Activated CD4-positive, alpha-beta T cell treated with anti-CD3 and anti-CD28 coated beads, Interleukin-2, amount 50 U/mL, for 4 hours (primary cell): Measurements from ENCODE around the gene TMEM44.
"Not testable (repeated sequence)": the region's sequence is repeated elsewhere in the genome, so short reads cannot be mapped to it uniquely, and the experiment has no call there.

Experiments used
- DNase-seq, 2 experiments: peaks; one replicate each; pipeline ENCODE4 v3.0.0-alpha.2; 2020

TMEM44 gene

DNA sequence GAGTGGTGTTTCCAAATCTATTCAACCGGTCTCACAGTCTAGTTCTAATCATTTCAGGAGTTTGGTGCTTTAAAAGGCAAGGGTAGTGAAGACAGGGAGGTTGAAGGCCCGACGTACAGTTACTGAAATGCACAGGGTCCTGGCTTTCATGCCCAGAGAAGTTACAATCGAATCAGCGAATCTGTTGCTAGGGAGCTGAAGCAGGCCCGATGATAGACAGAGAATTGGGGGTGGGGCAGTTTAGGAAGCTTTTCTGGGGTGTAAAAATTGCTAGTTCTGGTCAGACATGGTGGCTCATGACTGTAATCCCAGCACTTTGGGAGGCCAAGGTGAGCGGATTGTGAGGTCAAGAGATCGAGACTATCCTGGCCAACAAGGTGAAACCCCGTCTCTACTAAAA lies 83.4 kb downstream of the TMEM44 start:
- DNase-seq: no peak

DNA sequence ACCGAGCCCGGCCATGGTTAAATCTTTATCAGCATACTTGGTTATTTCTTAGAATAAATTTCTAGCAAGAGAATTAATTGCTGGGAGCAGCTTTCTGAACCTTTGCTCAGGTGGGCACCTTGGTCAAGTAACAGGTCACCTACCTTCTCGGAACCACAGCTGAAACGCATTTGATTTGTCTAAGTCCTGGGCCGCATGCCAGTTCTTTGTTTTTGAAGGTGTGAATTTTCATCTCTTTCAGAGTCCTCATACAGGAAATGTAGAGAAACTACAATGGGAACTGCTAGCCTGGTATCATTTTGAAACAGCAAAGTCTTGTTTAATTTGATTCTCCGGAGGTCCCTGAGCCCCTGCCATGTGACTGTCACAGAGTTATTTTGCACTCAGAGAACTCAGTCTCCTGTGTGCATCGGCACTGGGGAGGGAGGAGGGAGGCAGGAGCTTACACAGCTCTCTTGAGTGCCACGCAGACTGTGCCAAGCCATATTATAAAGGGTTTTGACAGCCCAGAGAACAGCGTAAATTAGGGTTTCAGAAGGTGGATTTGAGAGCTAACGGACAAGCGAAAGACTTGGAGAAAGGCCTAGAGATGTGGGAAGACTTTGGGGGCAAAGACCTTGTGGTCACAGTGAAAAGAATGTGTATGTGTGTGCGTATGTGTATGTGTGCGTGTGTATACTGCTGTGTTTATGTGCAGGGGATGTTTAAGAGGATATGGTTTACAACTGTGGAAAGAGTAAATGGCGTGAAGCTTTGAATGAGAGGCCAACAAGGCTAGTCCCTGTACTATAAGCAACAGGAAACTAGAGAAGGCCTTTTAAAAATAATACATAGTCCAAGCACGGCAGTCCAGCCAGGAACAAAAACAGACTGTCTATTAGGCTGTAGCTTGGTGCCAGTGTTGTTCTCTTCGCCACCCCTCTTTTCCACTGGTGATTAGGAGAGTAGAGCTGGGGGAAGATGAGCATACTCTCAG lies 84.6 kb downstream of the TMEM44 start:
- no peak for DNase-seq

DNA sequence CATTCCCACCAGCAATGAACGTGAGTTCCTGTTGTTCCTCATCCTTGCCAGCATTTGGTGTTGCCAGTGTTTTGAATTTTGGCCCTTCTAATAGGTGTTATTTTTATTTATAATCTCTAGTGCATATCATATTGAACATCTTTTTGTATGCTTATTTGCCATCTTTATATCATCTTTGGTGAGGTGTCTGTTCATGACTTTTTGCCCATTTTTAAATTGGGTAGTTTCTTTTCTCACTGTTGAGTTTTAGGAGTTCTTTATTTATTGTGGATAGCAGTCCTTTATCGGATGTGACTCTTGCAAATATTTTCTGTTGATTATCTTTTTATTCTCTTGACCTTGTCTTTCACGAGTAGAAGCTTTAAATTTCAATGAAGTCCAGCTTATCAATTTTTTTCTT lies 86.2 kb downstream of the TMEM44 start:
- no peak for DNase-seq

DNA sequence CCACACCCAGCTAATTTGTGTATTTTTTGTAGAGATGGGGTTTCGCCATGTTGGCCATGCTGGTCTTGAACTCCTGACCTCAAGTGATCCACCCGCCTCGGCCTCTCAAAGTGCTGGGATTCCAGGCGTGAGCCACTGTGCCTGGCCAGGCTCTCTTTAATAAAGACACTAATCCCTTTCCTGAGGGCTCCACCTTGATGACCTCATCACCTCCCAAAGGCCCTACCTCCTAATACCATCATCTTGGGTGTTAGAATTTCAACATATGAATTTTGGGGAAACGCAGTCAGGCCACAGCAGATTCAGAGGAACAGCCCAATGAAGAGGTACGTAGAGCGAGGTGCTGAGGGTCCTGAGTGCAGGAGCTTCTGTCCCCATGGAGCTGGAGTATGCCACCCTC lies 87.7 kb downstream of the TMEM44 start:
- not testable (repeated sequence) for DNase-seq

DNA sequence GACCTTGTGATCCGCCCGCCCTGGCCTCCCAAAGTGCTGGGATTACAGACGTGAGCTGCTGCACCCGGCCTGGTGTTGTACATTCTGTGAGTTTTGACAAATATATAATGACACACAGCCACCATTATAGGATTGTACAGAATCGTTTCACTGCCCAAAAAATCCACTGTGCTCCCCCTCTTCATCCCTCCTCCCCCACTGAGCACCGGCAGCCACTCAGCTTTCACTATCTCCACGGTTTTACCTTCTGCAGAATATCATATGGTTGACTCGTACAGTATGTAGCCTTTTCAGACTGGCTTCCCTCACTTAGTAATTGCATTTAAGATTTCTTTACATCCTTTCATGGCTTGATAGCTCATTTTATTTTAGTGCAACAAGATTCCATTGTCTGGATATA lies 89.7 kb downstream of the TMEM44 start:
- no peak for DNase-seq

DNA sequence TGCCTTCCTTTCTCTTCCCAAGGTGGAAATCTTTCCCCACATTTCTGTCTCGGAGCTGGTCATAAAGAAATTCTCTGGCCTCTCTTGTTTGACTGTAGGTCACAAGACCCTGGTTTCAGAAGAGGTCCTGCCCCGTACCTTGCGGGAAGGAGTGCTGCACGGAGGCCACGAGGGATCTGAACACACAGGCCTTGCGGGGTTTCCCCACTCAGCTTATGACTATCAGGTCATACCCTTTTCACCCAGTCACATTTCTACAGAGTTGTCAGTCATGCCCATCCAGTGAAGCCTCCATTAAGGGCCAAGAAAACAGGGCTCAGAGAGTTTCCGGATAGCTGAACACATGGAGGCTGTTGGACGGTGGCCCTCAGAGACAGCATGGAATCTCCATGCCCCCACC lies 91.7 kb downstream of the TMEM44 start:
- DNase-seq: no peak

DNA sequence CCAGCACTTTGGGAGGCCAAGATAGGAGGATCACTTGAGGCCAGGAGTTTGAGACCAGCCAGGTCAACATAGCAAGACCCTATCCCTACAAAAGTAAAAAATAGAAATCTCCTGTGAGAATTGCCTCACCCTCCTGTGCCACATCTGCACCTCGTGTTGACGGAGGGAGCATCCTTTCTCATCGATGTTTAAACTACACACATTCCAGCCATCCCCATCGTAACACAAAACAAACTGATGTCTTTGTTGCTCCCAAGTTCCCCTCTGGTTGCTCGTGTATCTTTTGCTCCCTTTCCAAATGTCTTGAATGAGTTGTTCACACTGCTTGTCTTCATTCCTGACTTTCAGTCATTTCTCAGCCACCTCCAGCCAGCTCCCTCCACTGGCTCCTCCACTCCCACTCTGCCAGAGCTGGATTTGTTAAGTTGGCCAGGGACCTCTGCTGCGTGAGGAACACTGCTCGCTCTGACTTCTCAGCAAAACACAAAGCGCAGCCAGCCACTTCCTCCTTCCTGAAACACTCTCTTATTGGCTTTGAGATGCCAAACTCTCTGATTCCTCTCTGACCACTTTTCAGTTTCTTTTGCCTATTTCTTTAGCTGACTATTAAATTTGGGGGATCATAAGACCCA lies 92.8 kb downstream of the TMEM44 start:
- DNase-seq: no peak

DNA sequence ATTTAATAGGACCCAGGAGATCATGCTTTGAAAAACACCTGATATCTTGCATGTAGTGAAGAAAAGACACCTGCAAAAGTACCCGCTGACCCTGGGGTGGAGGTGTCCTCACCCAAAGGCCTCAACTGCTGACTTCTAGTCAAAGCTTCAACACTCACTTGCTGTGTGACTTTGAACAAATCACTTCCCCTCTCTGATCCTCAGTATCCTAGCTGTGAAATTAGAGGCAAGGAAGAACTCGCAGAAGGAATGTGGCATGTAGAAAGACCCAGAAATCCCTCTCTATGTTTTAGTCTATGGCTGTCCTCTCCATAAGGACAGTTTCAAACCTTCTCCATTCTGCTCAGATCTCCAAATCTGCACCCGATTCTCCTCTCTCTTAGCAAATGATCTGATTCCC lies 93.7 kb downstream of the TMEM44 start:
- no peak for DNase-seq

DNA sequence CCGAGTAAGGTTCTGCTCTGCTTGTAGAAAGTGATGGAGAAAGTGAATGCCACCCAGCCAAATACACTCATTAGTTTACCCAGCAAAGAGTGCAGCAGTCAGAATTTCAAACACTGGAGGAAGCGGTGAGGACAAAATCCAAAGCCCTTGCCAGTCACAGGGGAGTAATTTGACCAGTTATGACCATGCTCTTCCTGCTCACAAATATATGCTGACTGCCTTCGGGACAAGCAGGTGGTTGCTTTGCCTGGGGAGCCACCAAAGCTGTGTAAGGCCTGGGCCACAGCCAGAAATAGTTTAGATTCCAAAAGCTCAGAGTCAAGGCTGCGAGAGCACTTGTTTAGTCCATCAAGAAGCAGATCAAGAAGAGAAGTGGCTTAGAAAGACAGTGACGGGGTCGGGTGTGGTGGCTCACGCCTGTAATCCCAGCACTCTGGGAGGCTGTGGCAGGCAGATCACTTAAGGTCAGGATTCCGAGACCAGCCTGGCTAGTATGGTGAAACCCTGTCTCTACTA lies 95.4 kb downstream of the TMEM44 start:
- DNase-seq: no peak
